WTC11 (cell line): Measurements from ENCODE around the gene PLK3. TPM values are rescaled to one million over a fixed set of nuclear protein-coding genes. Genes with fewer than 3 reads are reported as not detected.

Experiments used
- ATAC-seq: fragments of 200-7000 bp; cut with Tn5 transposase; 2 replicates; pipeline ENCODE4 v1.10.0; 2021; ENCODE audit warnings: mild to moderate bottlenecking, moderate library complexity
- CTCF ChIA-PET: fragments of 300-600 bp; sonication (Branson Sonifier 250); formaldehyde crosslinking; loops from one replicate; lab custom pipeline; 2021; ENCODE audit warnings: antibody characterized with exemption; lab: Charles Lee
- POLR2A ChIA-PET: fragments of 350-600 bp; sonication (Branson Sonifier 250); formaldehyde crosslinking; loops from one replicate; lab custom pipeline; 2021; ENCODE audit warnings: antibody characterized with exemption; lab: Charles Lee
- DNase-seq: peaks from one replicate; pipeline ENCODE4 v3.0.0; 2021; ENCODE audit warnings: low spot score
- H3K27ac Mint-ChIP-seq: 2 replicates; pipeline ENCODE4 v1.8.0; 2021; ENCODE audit warnings: mixed read lengths
- H3K27me3 Mint-ChIP-seq: 2 replicates; pipeline ENCODE4 v1.8.0; 2021; ENCODE audit warnings: low read depth, mild to moderate bottlenecking, moderate library complexity, mixed read lengths
- H3K36me3 Mint-ChIP-seq: 2 replicates; pipeline ENCODE4 v1.8.0; 2021; ENCODE audit warnings: mixed read lengths
- H3K4me1 Mint-ChIP-seq: 2 replicates; pipeline ENCODE4 v1.8.0; 2022; ENCODE audit warnings: mixed read lengths
- H3K4me3 Mint-ChIP-seq: 2 replicates; pipeline ENCODE4 v1.8.0; 2021; ENCODE audit warnings: mild to moderate bottlenecking, moderate library complexity, mixed read lengths
- H3K9me3 Mint-ChIP-seq: 2 replicates; pipeline ENCODE4 v1.8.0; 2021; ENCODE audit warnings: mixed read lengths
- CREM ChIP-seq: sonication (generic); formaldehyde crosslinking; IDR thresholded peaks from 2 replicates; pipeline ENCODE4 v1.8.1; 2022; ENCODE audit warnings: mild to moderate bottlenecking, missing genetic modification reagents, moderate library complexity
- IRF2 ChIP-seq: sonication (generic); formaldehyde crosslinking; IDR thresholded peaks from 2 replicates; pipeline ENCODE4 v1.8.0; 2022; ENCODE audit warnings: low read depth, missing genetic modification reagents, borderline replicate concordance
- NFE2L1 ChIP-seq: sonication (generic); formaldehyde crosslinking; IDR thresholded peaks from 2 replicates; pipeline ENCODE4 v1.8.1; 2023; ENCODE audit warnings: missing genetic modification reagents
- PRRX2 ChIP-seq: fragments of 250-450 bp; sonication (Bioruptor Pico); IDR thresholded peaks from 2 replicates; pipeline ENCODE4 v1.8.0; 2021; ENCODE audit warnings: mild to moderate bottlenecking
- ZNF138 ChIP-seq: sonication (generic); formaldehyde crosslinking; conservative IDR thresholded peaks from 2 replicates; pipeline ENCODE4 v1.8.1; 2022; ENCODE audit warnings: mild to moderate bottlenecking, moderate library complexity, missing genetic modification reagents
- ZNF671 ChIP-seq: fragments of 250-450 bp; sonication (Bioruptor Pico); IDR thresholded peaks from 2 replicates; pipeline ENCODE4 v1.8.0; 2021; ENCODE audit warnings: mild to moderate bottlenecking
- total RNA-seq: library from RNA; stranded (reverse); gene quantifications from 3 replicates; pipeline ENCODE4 v1.2.3, GENCODE V29; 2021
- TF ChIP-seq, protein P1 (sequence below): fragments of 250-450 bp; sonication (Bioruptor Pico); IDR thresholded peaks from 2 replicates; pipeline ENCODE4 v1.8.0; 2021; ENCODE audit warnings: mild to moderate bottlenecking
- TF ChIP-seq, protein P2 (sequence below): sonication (generic); formaldehyde crosslinking; IDR thresholded peaks from 2 replicates; pipeline ENCODE4 v1.8.1; 2022; ENCODE audit warnings: low read depth, missing genetic modification reagents, borderline replicate concordance
- TF ChIP-seq, protein P3 (sequence below): sonication (generic); formaldehyde crosslinking; IDR thresholded peaks from 2 replicates; pipeline ENCODE4 v1.8.1; 2022; ENCODE audit warnings: missing genetic modification reagents, borderline replicate concordance
- TF ChIP-seq, protein P4 (sequence below): sonication (generic); formaldehyde crosslinking; IDR thresholded peaks from 2 replicates; pipeline ENCODE4 v1.8.1; 2022; ENCODE audit warnings: mild to moderate bottlenecking, missing genetic modification reagents, moderate library complexity, borderline replicate concordance
- TF ChIP-seq, protein P5 (sequence below): sonication (generic); formaldehyde crosslinking; IDR thresholded peaks from 2 replicates; pipeline ENCODE4 v1.8.1; 2023; ENCODE audit warnings: mild to moderate bottlenecking, missing genetic modification reagents
- TF ChIP-seq, protein P6 (sequence below): fragments of 250-450 bp; sonication (Bioruptor Pico); conservative IDR thresholded peaks from 2 replicates; pipeline ENCODE4 v1.9.0; 2021; ENCODE audit warnings: mild to moderate bottlenecking
- TF ChIP-seq, protein P7 (sequence below): sonication (generic); formaldehyde crosslinking; conservative IDR thresholded peaks from 2 replicates; pipeline ENCODE4 v1.8.1; 2023; ENCODE audit warnings: mild to moderate bottlenecking, low read depth, missing genetic modification reagents, moderate library complexity

Gene PLK3
- total RNA-seq, 1 experiment from 2014 or later = 16.4 TPM

DNA sequence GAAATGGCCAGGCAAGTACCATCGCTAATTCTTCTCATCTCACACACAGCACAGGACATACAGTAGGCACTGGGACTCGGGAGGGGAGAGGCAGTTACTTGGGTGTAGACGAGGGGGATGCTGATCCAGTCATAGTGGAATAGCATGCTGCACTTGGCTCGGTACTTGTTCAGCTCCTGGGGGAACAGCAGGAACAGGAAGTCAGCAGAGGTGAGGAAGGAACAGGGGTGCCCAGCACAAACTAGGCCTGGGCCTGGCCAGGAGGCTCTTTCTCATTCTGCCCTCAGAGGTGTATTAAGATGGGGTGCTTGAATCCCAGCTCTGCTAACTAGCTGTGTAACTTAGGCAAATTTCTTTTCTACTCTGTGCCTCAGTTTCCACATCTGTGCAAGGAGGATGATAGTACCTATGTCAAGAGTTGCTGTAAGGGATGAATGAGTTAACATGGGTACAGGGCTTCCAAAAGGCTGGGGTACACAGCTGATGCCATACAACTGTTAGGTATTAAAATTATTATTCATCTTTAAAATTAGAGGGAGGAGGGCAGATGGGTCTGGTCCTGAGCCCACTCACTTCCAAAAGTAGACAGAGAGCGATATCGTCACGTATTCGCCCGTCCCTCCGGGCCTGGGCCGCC, 14.6 kb upstream of the PLK3 start:
- H3K9me3 Mint-ChIP-seq = no peaks in the 10 kb centered on the region
- H3K36me3 Mint-ChIP-seq = no peaks in the 10 kb centered on the region; the same call in 1 of the 2 replicates
- no peak for DNase-seq
- CTCF ChIA-PET = interaction anchor here (0.6 to 3.7 kb wide), 13 partner anchors 8 to 518 kb away, joined by 3 to 21 read pairs (median 4); partner anchors contain the start of genes BTBD19, DYNLT4, HECTD3 and PLK3
- peak overlapping the region; percentile 70 for H3K4me3 Mint-ChIP-seq
- TF ChIP-seq, protein P1, sequence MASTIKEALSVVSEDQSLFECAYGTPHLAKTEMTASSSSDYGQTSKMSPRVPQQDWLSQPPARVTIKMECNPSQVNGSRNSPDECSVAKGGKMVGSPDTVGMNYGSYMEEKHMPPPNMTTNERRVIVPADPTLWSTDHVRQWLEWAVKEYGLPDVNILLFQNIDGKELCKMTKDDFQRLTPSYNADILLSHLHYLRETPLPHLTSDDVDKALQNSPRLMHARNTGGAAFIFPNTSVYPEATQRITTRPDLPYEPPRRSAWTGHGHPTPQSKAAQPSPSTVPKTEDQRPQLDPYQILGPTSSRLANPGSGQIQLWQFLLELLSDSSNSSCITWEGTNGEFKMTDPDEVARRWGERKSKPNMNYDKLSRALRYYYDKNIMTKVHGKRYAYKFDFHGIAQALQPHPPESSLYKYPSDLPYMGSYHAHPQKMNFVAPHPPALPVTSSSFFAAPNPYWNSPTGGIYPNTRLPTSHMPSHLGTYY = no peak
- TF ChIP-seq CREM (CRISPR knock-in tag) (no peak), IRF2 (no peak), ZNF138 (CRISPR knock-in tag) (no peak)
- TF ChIP-seq, protein P2, sequence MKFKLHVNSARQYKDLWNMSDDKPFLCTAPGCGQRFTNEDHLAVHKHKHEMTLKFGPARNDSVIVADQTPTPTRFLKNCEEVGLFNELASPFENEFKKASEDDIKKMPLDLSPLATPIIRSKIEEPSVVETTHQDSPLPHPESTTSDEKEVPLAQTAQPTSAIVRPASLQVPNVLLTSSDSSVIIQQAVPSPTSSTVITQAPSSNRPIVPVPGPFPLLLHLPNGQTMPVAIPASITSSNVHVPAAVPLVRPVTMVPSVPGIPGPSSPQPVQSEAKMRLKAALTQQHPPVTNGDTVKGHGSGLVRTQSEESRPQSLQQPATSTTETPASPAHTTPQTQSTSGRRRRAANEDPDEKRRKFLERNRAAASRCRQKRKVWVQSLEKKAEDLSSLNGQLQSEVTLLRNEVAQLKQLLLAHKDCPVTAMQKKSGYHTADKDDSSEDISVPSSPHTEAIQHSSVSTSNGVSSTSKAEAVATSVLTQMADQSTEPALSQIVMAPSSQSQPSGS (CRISPR knock-in tag) = no peak
- TF ChIP-seq, protein P3, sequence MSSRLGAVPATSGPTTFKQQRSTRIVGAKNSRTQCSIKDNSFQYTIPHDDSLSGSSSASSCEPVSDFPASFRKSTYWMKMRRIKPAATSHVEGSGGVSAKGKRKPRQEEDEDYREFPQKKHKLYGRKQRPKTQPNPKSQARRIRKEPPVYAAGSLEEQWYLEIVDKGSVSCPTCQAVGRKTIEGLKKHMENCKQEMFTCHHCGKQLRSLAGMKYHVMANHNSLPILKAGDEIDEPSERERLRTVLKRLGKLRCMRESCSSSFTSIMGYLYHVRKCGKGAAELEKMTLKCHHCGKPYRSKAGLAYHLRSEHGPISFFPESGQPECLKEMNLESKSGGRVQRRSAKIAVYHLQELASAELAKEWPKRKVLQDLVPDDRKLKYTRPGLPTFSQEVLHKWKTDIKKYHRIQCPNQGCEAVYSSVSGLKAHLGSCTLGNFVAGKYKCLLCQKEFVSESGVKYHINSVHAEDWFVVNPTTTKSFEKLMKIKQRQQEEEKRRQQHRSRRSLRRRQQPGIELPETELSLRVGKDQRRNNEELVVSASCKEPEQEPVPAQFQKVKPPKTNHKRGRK = no peak
- TF ChIP-seq, protein P4, sequence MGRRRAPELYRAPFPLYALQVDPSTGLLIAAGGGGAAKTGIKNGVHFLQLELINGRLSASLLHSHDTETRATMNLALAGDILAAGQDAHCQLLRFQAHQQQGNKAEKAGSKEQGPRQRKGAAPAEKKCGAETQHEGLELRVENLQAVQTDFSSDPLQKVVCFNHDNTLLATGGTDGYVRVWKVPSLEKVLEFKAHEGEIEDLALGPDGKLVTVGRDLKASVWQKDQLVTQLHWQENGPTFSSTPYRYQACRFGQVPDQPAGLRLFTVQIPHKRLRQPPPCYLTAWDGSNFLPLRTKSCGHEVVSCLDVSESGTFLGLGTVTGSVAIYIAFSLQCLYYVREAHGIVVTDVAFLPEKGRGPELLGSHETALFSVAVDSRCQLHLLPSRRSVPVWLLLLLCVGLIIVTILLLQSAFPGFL (CRISPR knock-in tag) = no peak
- TF ChIP-seq, protein P5, sequence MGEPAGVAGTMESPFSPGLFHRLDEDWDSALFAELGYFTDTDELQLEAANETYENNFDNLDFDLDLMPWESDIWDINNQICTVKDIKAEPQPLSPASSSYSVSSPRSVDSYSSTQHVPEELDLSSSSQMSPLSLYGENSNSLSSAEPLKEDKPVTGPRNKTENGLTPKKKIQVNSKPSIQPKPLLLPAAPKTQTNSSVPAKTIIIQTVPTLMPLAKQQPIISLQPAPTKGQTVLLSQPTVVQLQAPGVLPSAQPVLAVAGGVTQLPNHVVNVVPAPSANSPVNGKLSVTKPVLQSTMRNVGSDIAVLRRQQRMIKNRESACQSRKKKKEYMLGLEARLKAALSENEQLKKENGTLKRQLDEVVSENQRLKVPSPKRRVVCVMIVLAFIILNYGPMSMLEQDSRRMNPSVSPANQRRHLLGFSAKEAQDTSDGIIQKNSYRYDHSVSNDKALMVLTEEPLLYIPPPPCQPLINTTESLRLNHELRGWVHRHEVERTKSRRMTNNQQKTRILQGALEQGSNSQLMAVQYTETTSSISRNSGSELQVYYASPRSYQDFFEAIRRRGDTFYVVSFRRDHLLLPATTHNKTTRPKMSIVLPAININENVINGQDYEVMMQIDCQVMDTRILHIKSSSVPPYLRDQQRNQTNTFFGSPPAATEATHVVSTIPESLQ (CRISPR knock-in tag) = no peak
- TF ChIP-seq, all 79 proteins: peak for 0
- H3K27me3 Mint-ChIP-seq = peaks cover 12% of the 10 kb centered on the region
- POLR2A ChIA-PET = interaction anchor here (0.8 to 2.7 kb wide), 5 partner anchors 10 to 64 kb away, joined by 3 to 19 read pairs (median 8); partner anchors contain the start of genes PLK3 and RPS8
- H3K27ac Mint-ChIP-seq = no peak overlapping the region
- no peak for ATAC-seq
- H3K4me1 Mint-ChIP-seq = peaks cover 32% of the 10 kb centered on the region

DNA sequence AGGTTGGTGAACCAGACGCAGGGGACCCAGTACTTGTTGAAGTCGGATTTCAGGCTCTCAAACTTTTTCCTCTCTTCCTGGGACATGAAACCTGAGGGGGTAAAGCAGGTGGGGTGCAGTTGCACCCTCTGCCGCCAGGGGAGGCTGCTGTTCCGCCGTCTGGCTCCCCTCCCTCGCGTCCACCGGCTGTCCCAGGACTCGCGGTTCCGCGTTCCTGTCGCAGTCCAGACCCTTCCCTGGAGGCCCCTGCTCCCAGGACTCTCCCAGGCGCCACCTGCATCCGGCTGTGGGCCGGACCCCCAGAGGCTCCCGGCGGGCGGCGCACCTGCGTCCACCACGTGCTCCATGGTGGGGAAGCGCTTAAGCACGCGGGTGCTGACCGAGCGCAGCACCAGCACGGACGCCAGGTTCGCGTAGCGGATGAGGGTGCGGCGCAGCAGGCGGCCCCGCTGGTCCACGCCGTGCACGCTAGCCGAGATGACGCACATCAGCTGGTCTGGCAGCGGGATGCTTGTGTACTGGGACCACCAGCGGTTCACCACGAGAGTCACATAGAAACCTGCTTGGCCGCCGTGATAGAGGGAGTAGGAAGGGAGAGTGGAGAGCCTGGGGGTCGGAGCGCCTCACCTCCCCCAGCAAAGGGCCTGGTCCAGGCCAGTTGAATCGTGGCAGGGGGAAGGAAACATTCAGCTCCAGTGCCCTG, 13.9 kb upstream of the PLK3 start:
- Mint-ChIP-seq H3K36me3 (no peaks in the 10 kb centered on the region; the same call in 1 of the 2 replicates), H3K27ac (no peak overlapping the region; the same call in 1 of the 2 replicates), H3K4me3 (peak overlapping the region; percentile 70), H3K27me3 (peaks cover 12% of the 10 kb centered on the region), H3K4me1 (peaks cover 35% of the 10 kb centered on the region), H3K9me3 (no peaks in the 10 kb centered on the region)
- ChIA-PET POLR2A (interaction anchor here (0.7 to 1.9 kb wide), 4 partner anchors 11 to 33 kb away, joined by 3 to 10 read pairs (median 6); partner anchors contain the start of genes DYNLT4 and PLK3), CTCF (interaction anchor here (0.6 to 3.7 kb wide), 22 partner anchors 10 to 517 kb away, joined by 3 to 21 read pairs (median 4); partner anchors contain the start of genes BTBD19, DYNLT4, HECTD3 and PLK3)
- DNase-seq = peak; percentile 88
- ATAC-seq = peak; percentile 50
- TF ChIP-seq PRRX2 (CRISPR knock-in tag) (no peak), NFE2L1 (no peak), ZNF671 (CRISPR knock-in tag) (no peak), ZNF138 (CRISPR knock-in tag) (peak; percentile 77; the same call in 1 of the 2 replicates)
- TF ChIP-seq, protein P6, sequence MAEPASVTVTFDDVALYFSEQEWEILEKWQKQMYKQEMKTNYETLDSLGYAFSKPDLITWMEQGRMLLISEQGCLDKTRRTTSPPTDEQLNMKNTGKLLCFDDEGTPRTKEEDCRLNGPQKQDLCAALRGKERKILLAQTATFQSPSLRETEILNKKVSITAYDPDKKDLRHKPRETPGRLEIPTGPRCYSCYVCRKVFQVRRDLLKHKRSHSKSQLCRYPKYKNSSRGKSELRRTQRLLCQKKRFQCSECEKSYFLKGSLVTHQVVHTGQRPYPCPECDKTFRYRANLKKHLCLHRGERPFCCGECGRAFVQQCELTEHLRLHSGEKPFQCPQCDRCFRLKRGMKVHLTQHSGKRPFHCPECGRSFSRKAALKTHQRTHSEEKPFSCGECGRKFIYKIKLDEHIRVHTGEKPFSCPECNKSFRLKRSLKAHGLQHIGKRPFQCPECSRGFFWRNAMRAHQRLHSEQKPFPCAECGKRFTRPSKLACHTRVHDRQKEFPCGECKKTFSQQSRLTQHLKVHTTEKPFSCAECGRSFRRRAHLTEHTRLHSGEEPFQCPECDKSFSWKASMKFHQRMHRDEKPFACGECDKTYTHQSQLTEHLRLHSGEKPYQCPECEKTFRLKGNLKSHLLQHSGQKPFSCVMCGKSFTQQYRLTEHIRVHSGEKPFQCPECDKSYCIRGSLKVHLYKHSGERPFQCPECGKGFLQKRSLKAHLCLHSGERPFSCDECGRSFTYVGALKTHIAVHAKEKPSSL (CRISPR knock-in tag) = no peak
- TF ChIP-seq, protein P7, sequence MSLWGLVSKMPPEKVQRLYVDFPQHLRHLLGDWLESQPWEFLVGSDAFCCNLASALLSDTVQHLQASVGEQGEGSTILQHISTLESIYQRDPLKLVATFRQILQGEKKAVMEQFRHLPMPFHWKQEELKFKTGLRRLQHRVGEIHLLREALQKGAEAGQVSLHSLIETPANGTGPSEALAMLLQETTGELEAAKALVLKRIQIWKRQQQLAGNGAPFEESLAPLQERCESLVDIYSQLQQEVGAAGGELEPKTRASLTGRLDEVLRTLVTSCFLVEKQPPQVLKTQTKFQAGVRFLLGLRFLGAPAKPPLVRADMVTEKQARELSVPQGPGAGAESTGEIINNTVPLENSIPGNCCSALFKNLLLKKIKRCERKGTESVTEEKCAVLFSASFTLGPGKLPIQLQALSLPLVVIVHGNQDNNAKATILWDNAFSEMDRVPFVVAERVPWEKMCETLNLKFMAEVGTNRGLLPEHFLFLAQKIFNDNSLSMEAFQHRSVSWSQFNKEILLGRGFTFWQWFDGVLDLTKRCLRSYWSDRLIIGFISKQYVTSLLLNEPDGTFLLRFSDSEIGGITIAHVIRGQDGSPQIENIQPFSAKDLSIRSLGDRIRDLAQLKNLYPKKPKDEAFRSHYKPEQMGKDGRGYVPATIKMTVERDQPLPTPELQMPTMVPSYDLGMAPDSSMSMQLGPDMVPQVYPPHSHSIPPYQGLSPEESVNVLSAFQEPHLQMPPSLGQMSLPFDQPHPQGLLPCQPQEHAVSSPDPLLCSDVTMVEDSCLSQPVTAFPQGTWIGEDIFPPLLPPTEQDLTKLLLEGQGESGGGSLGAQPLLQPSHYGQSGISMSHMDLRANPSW (CRISPR knock-in tag) = 0 out of 2 replicates have a peak, but pooled peaks have one; percentile 57
- TF ChIP-seq, protein P1 = no peak; the same call in 1 of the 2 replicates
- TF ChIP-seq, protein P3 = no peak
